Ishikawa (cell line): ENCODE results near the gene AP1B1.

Experiments used
- CEBPB ChIP-seq: IDR thresholded peaks from 2 replicates; pipeline ENCODE4 v1.6.1; 2012
- CREB1 ChIP-seq: IDR thresholded peaks from 2 replicates; pipeline ENCODE4 v1.6.1; 2012; ENCODE audit warnings: low read depth
- EGR1 ChIP-seq: IDR thresholded peaks from 2 replicates; pipeline ENCODE4 v1.6.1; 2012
- EP300 ChIP-seq: IDR thresholded peaks from 2 replicates; pipeline ENCODE4 v1.6.1; 2012; ENCODE audit warnings: borderline replicate concordance
- FOXM1 ChIP-seq: IDR thresholded peaks from 2 replicates; pipeline ENCODE4 v1.6.1; 2012; ENCODE audit warnings: low read depth, borderline replicate concordance
- NFIC ChIP-seq: IDR thresholded peaks from 2 replicates; pipeline ENCODE4 v1.6.1; 2012
- RAD21 ChIP-seq: IDR thresholded peaks from 2 replicates; pipeline ENCODE4 v1.6.1; 2012; ENCODE audit warnings: low read depth
- TAF1 ChIP-seq: IDR thresholded peaks from 2 replicates; pipeline ENCODE4 v1.6.1; 2012; ENCODE audit warnings: low read depth, mild to moderate bottlenecking
- TCF12 ChIP-seq: IDR thresholded peaks from 2 replicates; pipeline ENCODE4 v1.6.1; 2012; ENCODE audit warnings: low read depth
- TEAD4 ChIP-seq: IDR thresholded peaks from 2 replicates; pipeline ENCODE4 v1.6.1; 2012
- YY1 ChIP-seq: IDR thresholded peaks from 2 replicates; pipeline ENCODE4 v1.6.1; 2012; ENCODE audit warnings: low read depth
- ZBTB7A ChIP-seq: IDR thresholded peaks from 2 replicates; pipeline ENCODE4 v1.6.1; 2012; ENCODE audit warnings: low read depth
- TF ChIP-seq, protein P1 (sequence below): IDR thresholded peaks from 2 replicates; pipeline ENCODE4 v1.6.1; 2012
- TF ChIP-seq, protein P2 (sequence below): IDR thresholded peaks from 2 replicates; pipeline ENCODE4 v1.6.1; 2012
- TF ChIP-seq, protein P3 (sequence below): IDR thresholded peaks from 2 replicates; pipeline ENCODE4 v1.6.1; 2012; ENCODE audit warnings: low read depth, mild to moderate bottlenecking

Gene AP1B1

DNA sequence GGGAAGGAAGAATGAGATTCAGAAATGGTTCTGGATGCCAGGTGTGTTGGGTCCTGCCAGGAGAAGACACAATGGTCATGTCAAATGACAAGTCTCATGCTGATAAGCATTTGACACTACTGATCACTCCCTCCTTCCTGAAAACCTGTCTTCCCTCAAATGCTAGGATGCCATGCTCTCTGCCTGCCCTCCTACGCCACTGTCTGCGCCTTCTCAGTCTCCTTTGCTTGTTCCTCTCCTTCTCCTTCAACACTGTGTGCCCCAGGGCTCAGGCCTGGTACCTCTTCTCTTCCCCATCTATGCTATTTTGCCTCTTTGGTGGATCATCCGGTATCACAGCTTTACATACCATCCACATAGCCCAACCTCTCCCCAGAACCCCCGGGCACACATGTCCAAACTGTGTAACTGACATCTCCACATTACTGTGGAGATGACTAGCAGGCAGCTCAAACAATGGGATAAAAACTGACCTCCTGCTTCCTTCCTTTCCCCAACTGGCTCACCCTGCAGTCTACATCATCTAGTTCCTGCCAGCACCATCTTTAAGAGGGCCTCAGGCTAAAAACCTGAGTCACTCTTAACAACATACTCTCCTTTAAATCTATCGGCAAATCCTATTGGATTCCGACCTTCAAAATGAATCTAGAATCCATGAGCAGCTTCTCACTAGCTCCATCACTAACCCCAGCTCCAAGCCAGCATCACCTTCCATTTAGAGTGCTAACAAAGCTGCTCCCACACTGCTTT is 8.2 kb downstream of the AP1B1 start:
- TF ChIP-seq TAF1 (no peak), FOXM1 (no peak), NFIC (no peak), ZBTB7A (no peak), EGR1 (no peak), TCF12 (no peak), TEAD4 (no peak), CEBPB (no peak), YY1 (no peak), RAD21 (no peak), CREB1 (no peak), EP300 (no peak)
- TF ChIP-seq, protein P1, sequence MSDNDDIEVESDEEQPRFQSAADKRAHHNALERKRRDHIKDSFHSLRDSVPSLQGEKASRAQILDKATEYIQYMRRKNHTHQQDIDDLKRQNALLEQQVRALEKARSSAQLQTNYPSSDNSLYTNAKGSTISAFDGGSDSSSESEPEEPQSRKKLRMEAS, result no peak
- TF ChIP-seq, protein P2, sequence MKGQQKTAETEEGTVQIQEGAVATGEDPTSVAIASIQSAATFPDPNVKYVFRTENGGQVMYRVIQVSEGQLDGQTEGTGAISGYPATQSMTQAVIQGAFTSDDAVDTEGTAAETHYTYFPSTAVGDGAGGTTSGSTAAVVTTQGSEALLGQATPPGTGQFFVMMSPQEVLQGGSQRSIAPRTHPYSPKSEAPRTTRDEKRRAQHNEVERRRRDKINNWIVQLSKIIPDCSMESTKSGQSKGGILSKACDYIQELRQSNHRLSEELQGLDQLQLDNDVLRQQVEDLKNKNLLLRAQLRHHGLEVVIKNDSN, result no peak
- TF ChIP-seq, protein P3, sequence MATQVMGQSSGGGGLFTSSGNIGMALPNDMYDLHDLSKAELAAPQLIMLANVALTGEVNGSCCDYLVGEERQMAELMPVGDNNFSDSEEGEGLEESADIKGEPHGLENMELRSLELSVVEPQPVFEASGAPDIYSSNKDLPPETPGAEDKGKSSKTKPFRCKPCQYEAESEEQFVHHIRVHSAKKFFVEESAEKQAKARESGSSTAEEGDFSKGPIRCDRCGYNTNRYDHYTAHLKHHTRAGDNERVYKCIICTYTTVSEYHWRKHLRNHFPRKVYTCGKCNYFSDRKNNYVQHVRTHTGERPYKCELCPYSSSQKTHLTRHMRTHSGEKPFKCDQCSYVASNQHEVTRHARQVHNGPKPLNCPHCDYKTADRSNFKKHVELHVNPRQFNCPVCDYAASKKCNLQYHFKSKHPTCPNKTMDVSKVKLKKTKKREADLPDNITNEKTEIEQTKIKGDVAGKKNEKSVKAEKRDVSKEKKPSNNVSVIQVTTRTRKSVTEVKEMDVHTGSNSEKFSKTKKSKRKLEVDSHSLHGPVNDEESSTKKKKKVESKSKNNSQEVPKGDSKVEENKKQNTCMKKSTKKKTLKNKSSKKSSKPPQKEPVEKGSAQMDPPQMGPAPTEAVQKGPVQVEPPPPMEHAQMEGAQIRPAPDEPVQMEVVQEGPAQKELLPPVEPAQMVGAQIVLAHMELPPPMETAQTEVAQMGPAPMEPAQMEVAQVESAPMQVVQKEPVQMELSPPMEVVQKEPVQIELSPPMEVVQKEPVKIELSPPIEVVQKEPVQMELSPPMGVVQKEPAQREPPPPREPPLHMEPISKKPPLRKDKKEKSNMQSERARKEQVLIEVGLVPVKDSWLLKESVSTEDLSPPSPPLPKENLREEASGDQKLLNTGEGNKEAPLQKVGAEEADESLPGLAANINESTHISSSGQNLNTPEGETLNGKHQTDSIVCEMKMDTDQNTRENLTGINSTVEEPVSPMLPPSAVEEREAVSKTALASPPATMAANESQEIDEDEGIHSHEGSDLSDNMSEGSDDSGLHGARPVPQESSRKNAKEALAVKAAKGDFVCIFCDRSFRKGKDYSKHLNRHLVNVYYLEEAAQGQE, result no peak

DNA sequence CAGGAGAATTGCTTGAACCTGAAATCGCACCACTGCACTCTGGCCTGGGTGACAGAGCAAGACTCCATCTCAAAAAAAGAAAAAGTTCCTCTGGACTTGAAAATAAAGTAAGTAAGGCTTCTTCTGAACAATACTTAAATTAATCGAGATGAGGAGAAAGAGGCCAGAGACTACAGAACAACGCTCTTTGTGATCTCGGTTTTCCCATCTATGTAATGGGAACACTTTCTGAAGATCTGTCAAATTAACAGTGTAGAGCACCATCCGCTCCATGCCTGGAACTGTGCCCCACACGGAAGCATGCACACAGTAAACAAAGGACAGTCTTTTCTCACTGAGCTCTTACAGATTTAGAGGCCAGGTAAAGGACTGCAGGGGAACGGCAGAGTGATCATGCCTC is 9.1 kb downstream of the AP1B1 start:
- TF ChIP-seq FOXM1 (no peak), CEBPB (no peak), EP300 (no peak), EGR1 (no peak), NFIC (no peak), TEAD4 (no peak), CREB1 (no peak), TCF12 (no peak), YY1 (no peak), TAF1 (no peak), ZBTB7A (no peak), RAD21 (no peak)
- TF ChIP-seq, protein P3, result no peak
- TF ChIP-seq, protein P1, result no peak
- TF ChIP-seq, protein P2, result no peak

DNA sequence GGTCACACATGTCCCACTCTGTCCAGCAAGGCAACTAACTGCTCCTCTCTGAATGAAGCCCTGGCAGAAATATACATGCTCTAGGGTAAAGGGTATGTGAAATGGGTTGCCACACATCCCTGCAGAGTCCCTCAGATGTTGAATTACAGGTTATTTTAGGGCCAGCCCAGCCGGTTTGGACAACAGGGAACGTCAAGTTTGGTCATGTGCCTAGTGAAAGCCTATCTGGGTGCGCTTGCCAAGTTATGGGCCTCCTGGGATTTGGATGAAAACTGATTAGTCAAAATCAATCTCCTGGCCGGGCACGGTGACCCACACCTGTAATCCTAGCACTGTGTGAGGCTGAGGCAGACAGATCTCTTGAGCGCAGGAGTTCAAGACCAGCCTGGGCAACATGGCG is 10.4 kb downstream of the AP1B1 start:
- TF ChIP-seq, protein P2, result peak; percentile 74
- TF ChIP-seq ZBTB7A, result no peak
- peak; percentile 40; the same call in 1 of the 2 replicates for TF ChIP-seq CEBPB
- TF ChIP-seq CREB1, result no peak
- TF ChIP-seq NFIC, result peak; percentile 50

DNA sequence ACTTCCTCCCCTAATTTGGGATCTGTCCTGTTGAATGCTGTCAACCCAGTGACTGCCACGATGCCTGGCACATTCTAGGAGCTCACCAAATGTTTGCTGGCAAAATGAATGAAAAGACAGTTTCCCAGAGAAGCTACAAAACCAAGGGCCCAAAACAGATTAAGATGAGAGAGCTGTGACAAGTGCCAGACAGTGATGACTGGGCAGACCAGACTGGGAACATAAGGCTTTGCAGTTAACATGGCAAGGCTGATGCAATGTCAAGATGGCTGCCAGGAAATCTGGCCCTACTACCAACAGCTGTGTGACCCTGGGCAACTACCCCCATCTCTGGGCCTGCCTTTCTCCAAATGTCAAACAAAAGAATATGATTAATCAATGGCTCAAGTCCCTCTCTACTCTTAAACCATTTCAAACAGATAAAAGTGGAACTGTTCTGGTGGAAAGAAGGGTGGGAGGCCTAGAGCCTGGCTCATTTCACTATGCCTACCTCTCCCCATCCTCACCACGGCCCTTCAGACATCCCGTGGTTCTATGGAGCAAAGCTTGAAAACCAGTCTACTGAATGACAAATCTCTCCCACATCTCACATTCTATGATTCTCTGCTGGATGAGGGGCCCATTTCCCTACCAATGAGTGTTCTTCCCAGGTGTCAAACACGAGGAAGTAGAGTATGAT is 12.8 kb downstream of the AP1B1 start:
- TF ChIP-seq CREB1 (no peak), FOXM1 (no peak), TCF12 (no peak), TEAD4 (no peak), NFIC (no peak), CEBPB (no peak), YY1 (no peak), EP300 (no peak), TAF1 (no peak), EGR1 (no peak)
- TF ChIP-seq, protein P2, result no peak
- TF ChIP-seq, protein P1, result no peak
- TF ChIP-seq, protein P3, result no peak
